MCF 10A (cell line): ENCODE data around the gene TRIL. TPM values are rescaled to one million over a fixed set of nuclear protein-coding genes. Genes with fewer than 3 reads are reported as not detected.

Experiments
- Bru-seq: library from RNA; stranded (reverse); fragments of 400-500 nt; gene quantifications from one replicate; lab custom pipeline; 2021; lab: Mats Ljungman, UMichigan
- BruChase-seq, 2 experiments: library from RNA; stranded (reverse); fragments of 400-500 nt; gene quantifications; one replicate each; lab custom pipeline; 2021; lab: Mats Ljungman, UMichigan
- BruUV-seq: library from RNA; stranded (reverse); fragments of 400-500 nt; replicated peaks from 2 replicates; lab custom pipeline; 2021; lab: Mats Ljungman, UMichigan
- CTCF ChIA-PET: fragments of 300-600 bp; sonication (Branson Sonifier 250); formaldehyde crosslinking; extraction: SDS; loops from one replicate; lab custom pipeline; 2021; ENCODE audit warnings: antibody characterized with exemption, inconsistent platforms; lab: Yijun Ruan, JAX
- POLR2A ChIA-PET: fragments of 300-600, 350-650 bp; sonication (Branson Sonifier 250); formaldehyde crosslinking; extraction: SDS; loops from one replicate; lab custom pipeline; 2020; ENCODE audit warnings: antibody characterized with exemption, inconsistent platforms; lab: Yijun Ruan, JAX
- DNase-seq: peaks from one replicate; pipeline ENCODE4 v3.0.0-alpha.2; 2018; ENCODE audit not compliant: unreplicated experiment
- H3K27ac Mint-ChIP-seq: one replicate; pipeline ENCODE4 v1.8.0; 2022; ENCODE audit warnings: mild to moderate bottlenecking, low read depth, mixed read lengths; ENCODE audit not compliant: unreplicated experiment
- H3K27me3 Mint-ChIP-seq: one replicate; pipeline ENCODE4 v1.8.0; 2022; ENCODE audit warnings: mixed read lengths; ENCODE audit not compliant: insufficient read depth, unreplicated experiment
- H3K36me3 Mint-ChIP-seq: one replicate; pipeline ENCODE4 v1.8.0; 2022; ENCODE audit warnings: mild to moderate bottlenecking, moderate library complexity, mixed read lengths; ENCODE audit not compliant: insufficient read depth, unreplicated experiment
- H3K4me1 Mint-ChIP-seq: one replicate; pipeline ENCODE4 v1.8.0; 2022; ENCODE audit warnings: mixed read lengths; ENCODE audit not compliant: insufficient read depth, unreplicated experiment
- H3K4me3 Mint-ChIP-seq: one replicate; pipeline ENCODE4 v1.8.0; 2022; ENCODE audit warnings: mild to moderate bottlenecking, moderate library complexity, mixed read lengths; ENCODE audit not compliant: unreplicated experiment
- H3K9me3 Mint-ChIP-seq: one replicate; pipeline ENCODE4 v1.8.0; 2022; ENCODE audit warnings: mixed read lengths; ENCODE audit not compliant: unreplicated experiment
- CTCF ChIP-seq: fragments of 200-600 bp; IDR thresholded peaks from one replicate; pipeline ENCODE4 v1.8.0; 2022; ENCODE audit warnings: antibody characterized with exemption, mild to moderate bottlenecking; ENCODE audit not compliant: unreplicated experiment
- intact Hi-C: fragments of 100-400 bp; cut with micrococcal nuclease; formaldehyde crosslinking; loops from 2 replicates; pipeline ENCODE4 v1.14.1; 2022
- long read RNA-seq: library from polyadenylated mRNA; stranded (forward); transcript quantifications from one replicate; pipeline ENCODE4 v2.0.0, GENCODE V29; 2022
- total RNA-seq: library from RNA; stranded (reverse); gene quantifications from 2 replicates; pipeline ENCODE4 v1.2.3, GENCODE V29; 2022

The TRIL gene, protein sequence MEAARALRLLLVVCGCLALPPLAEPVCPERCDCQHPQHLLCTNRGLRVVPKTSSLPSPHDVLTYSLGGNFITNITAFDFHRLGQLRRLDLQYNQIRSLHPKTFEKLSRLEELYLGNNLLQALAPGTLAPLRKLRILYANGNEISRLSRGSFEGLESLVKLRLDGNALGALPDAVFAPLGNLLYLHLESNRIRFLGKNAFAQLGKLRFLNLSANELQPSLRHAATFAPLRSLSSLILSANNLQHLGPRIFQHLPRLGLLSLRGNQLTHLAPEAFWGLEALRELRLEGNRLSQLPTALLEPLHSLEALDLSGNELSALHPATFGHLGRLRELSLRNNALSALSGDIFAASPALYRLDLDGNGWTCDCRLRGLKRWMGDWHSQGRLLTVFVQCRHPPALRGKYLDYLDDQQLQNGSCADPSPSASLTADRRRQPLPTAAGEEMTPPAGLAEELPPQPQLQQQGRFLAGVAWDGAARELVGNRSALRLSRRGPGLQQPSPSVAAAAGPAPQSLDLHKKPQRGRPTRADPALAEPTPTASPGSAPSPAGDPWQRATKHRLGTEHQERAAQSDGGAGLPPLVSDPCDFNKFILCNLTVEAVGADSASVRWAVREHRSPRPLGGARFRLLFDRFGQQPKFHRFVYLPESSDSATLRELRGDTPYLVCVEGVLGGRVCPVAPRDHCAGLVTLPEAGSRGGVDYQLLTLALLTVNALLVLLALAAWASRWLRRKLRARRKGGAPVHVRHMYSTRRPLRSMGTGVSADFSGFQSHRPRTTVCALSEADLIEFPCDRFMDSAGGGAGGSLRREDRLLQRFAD
- total RNA-seq (not detected in 2 replicates), Bru-seq, nascent RNA (not detected), BruChase-seq, experiment 1, labeled RNA remaining after a 6-hour chase (not detected), BruChase-seq, experiment 2, labeled RNA remaining after a 2-hour chase (percentile 11 among the genes with signal in this experiment)
- long read RNA-seq = 0 reads

DNA sequence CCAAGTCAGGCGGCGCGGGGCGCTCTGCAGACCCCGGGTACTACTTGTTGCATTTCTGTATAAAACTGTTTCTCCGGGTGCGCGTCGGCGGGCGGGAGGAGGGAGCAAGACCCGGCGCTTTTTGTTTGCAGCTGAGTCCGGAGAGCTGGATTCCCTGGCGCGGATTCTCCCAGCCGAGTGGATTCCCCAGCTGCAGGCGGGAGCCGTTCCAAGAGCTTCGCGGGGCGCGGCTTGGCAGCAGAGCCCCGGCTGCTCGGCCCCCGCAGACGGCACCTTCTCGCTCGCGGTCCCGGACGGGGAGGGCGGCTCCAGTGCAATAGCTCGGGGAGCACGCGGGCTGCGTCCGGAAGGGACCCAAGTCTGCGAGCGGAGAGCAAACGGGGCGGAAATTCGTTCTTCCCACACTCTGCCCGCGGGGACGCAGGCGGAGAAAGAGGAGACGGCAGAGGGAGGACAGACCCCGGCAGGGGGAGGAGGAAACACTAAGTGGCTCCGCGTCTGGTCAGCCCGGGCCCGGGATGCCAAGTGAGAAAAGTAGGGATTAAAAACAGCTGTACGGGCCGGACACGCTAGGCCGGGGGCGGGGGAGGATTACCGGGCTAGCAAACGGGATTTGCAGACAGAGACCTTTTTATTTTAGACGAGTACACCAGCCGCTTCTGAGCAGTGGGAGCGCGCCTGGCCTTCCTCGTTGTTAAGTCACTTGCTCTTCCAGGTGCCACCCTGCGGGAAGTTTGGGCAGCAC, at the start of gene TRIL:
TSS of gene TRIL (minus strand) at position 96 of the 745 bp plus-strand sequence. CDS start 284 bp downstream, outside the sequence.
- POLR2A ChIA-PET = no interaction called here

GRCh38 chr7:29007127-29007526, 49.0 kb upstream of the TRIL start:
- TF ChIP-seq CTCF = no peak
- no peak overlapping the region for H3K27ac Mint-ChIP-seq
- peaks cover 20% of the 10 kb centered on the region for H3K9me3 Mint-ChIP-seq
- H3K4me3 Mint-ChIP-seq = no peak overlapping the region
- no peaks in the 10 kb centered on the region for H3K27me3 Mint-ChIP-seq
- peaks cover 10% of the 10 kb centered on the region for H3K36me3 Mint-ChIP-seq
- CTCF ChIA-PET = no interaction called here
- no TSS peak for BruUV-seq
- no peaks in the 10 kb centered on the region for H3K4me1 Mint-ChIP-seq
- no peak for DNase-seq
- intact Hi-C loops = no loop called here
- POLR2A ChIA-PET = interaction anchor here (1.2 kb wide), 1 partner anchor 25 kb away, joined by 4 read pairs; no protein-coding TSS in a partner anchor

More for the DNA sequence above, at the start of gene TRIL:
- Mint-ChIP-seq H3K4me1 (peaks cover 11% of the 10 kb centered on the region), H3K4me3 (peak within 1 kb of the TSS; percentile 33), H3K27me3 (no peaks in the 10 kb centered on the region), H3K27ac (no peak within 1 kb of the TSS), H3K36me3 (no peaks in the 10 kb centered on the region), H3K9me3 (no peaks in the 10 kb centered on the region)
- CTCF ChIA-PET = no interaction called here
- intact Hi-C loops = no loop called here
- no peak for DNase-seq
- BruUV-seq = no TSS peak
- TF ChIP-seq CTCF = no peak

DNA sequence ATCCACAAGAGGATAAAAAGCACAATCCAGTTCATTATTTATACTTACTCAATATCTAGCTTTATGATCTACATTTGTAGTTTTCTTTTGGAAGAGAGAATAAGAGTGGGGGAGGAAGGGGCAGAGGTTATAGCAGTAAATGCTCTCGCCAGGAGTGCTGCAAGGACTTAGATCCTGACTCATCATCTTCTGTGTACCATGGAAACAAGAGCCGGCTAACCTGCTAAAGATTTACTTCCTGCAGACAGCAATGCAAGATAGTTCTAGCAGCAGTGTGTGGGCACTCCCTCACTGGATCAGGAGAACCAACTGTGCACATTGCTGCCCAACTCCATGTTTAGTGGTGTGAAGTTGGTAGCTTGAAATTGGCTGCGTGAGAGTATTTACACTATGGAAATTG, 47.7 kb upstream of the TRIL start:
- Mint-ChIP-seq H3K9me3 (peaks cover 20% of the 10 kb centered on the region), H3K4me1 (no peaks in the 10 kb centered on the region), H3K4me3 (no peak overlapping the region), H3K27me3 (no peaks in the 10 kb centered on the region), H3K27ac (no peak overlapping the region), H3K36me3 (peaks cover 10% of the 10 kb centered on the region)
- BruUV-seq = no TSS peak
- POLR2A ChIA-PET = interaction anchor here (1.0 kb wide), 1 partner anchor 45 kb away, joined by 3 read pairs; no protein-coding TSS in a partner anchor
- CTCF ChIA-PET = interaction anchor here (1.0 kb wide), 1 partner anchor 252 kb away, joined by 3 read pairs; no protein-coding TSS in a partner anchor
- peak; percentile 54 for DNase-seq
- TF ChIP-seq CTCF = no peak
- intact Hi-C loops = no loop called here
